HG03521 (cell line): ENCODE results near the gene IL17RA.

Experiments
- ATAC-seq: cut with Tn5 transposase; IDR thresholded peaks from one replicate; pipeline ENCODE4 v1.9.1; 2021; ENCODE audit warnings: mild to moderate bottlenecking, moderate library complexity; ENCODE audit not compliant: unreplicated experiment

The IL17RA gene

GRCh38 chr22:17105143-17106129, 20.6 kb downstream of the IL17RA start:
- no peak for ATAC-seq

DNA sequence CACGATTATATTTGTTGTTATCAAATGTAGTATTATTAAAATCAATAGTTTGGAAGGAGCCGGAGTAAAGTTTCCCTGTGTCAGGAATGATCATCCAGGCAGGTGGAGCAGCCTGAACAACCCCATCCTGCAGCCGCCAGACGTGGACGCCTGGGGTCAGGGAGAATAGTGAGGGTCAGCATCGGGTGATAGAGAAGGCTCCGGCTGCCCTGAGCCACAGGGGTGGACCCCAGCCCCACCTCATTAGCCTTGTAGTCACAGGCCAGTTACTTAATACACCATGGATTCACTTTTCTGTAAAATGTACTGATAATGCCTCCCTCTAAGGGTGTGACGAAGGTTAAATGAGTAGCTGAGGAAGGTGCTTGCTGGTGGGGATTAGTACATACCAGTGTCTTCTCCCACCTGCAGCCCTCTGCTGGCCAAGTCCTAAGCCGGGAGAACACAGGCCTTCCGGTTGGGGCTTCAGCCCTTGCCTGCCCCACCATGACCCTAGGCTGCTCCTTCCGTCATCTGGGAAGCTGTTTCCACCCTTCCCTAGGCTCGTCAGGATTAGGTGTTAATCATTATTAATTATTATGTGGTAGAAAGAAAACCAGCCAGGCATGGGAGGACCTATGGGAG, 21.5 kb downstream of the IL17RA start:
- no peak for ATAC-seq

DNA sequence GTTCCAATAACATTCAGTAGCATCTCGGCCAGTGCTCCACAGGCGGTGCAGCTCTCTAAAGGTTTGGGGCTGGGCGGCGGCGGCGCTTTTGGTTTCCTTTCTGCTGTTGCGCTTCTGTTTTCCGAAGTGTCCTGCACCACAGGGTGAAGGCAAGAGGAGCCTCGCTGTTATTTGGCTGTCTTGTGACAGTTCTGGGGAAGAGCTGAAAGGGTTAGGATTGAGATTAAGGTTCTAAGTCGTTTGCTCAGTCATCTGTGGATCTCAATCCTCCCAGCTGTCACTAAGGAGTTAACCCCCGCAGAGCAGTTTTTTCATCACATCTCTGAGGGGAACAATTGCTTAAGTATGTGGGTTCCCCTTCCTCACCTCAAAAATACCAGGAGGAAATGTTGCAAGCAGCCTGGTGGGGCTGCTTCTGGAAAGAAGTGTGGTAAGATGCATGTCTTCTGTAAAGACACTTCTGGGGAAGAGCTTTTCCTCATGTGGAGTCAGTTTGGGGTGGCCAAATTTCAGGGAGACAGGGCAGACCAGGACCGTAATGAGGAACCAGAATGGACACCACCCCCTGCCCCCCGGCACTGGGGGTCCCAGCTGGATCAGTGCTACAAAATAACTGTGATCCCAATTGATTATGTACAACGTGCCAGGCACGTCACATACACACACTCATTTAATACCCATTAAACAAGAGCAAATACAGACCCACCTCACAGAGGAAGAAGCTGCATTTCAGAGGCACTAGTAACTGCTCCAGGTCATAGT, 22.2 kb downstream of the IL17RA start:
- ATAC-seq: no peak

- no peak for ATAC-seq
Observed at GRCh38 chr22:17107547-17107810, 22.7 kb downstream of the IL17RA start.

DNA sequence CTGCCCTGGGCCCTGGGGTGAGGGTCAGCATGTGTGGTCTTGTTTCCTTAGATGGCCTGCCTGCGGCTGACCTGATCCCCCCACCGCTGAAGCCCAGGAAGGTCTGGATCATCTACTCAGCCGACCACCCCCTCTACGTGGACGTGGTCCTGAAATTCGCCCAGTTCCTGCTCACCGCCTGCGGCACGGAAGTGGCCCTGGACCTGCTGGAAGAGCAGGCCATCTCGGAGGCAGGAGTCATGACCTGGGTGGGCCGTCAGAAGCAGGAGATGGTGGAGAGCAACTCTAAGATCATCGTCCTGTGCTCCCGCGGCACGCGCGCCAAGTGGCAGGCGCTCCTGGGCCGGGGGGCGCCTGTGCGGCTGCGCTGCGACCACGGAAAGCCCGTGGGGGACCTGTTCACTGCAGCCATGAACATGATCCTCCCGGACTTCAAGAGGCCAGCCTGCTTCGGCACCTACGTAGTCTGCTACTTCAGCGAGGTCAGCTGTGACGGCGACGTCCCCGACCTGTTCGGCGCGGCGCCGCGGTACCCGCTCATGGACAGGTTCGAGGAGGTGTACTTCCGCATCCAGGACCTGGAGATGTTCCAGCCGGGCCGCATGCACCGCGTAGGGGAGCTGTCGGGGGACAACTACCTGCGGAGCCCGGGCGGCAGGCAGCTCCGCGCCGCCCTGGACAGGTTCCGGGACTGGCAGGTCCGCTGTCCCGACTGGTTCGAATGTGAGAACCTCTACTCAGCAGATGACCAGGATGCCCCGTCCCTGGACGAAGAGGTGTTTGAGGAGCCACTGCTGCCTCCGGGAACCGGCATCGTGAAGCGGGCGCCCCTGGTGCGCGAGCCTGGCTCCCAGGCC, 23.7 kb downstream of the IL17RA start:
- ATAC-seq: no peak

DNA sequence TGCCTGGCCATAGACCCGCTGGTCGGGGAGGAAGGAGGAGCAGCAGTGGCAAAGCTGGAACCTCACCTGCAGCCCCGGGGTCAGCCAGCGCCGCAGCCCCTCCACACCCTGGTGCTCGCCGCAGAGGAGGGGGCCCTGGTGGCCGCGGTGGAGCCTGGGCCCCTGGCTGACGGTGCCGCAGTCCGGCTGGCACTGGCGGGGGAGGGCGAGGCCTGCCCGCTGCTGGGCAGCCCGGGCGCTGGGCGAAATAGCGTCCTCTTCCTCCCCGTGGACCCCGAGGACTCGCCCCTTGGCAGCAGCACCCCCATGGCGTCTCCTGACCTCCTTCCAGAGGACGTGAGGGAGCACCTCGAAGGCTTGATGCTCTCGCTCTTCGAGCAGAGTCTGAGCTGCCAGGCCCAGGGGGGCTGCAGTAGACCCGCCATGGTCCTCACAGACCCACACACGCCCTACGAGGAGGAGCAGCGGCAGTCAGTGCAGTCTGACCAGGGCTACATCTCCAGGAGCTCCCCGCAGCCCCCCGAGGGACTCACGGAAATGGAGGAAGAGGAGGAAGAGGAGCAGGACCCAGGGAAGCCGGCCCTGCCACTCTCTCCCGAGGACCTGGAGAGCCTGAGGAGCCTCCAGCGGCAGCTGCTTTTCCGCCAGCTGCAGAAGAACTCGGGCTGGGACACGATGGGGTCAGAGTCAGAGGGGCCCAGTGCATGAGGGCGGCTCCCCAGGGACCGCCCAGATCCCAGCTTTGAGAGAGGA, 24.5 kb downstream of the IL17RA start:
- no peak for ATAC-seq

- no peak for ATAC-seq
Observed at GRCh38 chr22:17109976-17110375, 25.2 kb downstream of the IL17RA start.

DNA sequence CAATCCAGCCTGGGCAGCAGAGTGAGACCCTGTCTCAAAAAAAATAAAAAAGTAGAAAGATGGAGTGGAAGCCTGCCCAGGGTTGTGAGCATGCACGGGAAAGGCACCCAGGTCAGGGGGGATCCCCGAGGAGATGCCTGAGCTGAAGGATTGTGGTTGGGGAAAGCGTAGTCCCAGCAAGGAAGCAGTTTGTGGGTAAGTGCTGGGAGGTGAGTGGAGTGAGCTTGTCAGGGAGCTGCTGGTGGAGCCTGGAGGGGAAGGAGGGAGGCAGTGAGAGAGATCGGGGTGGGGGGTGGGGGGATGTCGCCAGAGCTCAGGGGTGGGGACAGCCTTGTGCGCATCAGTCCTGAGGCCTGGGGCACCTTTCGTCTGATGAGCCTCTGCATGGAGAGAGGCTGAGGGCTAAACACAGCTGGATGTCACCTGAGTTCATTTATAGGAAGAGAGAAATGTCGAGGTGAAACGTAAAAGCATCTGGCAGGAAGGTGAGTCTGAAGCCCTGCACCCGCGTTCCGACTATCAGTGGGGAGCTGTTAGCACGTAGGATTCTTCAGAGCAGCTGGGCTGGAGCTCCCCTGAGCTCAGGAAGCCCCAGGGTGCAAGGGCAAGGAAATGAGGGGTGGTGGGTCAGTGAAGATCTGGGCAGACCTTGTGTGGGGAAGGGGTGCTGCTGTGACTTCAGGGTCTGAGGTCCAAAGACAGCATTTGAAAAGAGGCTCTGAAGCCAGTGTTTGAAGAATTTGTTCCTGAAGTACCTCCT, 26.2 kb downstream of the IL17RA start:
- no peak for ATAC-seq

DNA sequence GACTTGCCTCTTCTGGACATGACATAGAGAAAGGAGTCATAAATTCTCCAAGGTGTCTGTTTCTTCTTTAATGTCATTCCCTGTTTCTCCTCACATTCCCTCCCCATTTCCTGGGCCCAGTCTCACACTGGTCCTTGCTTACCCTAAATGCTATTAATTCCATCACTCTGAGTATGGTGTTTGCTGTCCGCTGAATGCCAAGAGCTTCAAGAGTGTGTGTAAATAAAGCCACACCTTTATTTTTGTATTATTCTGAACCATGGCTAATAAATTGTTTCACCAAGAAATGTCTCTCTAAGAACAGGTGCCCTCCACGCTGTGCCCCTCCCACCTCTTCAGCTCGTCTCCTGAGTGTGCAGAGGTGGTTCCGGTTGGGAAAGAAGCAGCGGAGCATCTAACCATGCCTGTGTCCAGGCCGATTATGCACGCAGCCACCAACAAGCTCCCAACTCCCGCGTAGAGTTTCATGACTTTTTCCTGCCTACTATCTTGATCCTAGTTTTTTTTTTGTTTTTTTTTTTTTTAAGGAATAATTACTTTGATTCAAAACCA, 27.8 kb downstream of the IL17RA start:
- no peak for ATAC-seq

GRCh38 chr22:17113600-17113999, 28.8 kb downstream of the IL17RA start:
- no peak for ATAC-seq

- ATAC-seq: no peak
Observed at GRCh38 chr22:17114173-17114897, 29.5 kb downstream of the IL17RA start.

- ATAC-seq: no peak
Observed at GRCh38 chr22:17114898-17115235, 30.1 kb downstream of the IL17RA start.

- ATAC-seq: no peak
Observed at GRCh38 chr22:17115236-17115635, 30.4 kb downstream of the IL17RA start.

GRCh38 chr22:17115945-17116565, 31.3 kb downstream of the IL17RA start:
- ATAC-seq: no peak

DNA sequence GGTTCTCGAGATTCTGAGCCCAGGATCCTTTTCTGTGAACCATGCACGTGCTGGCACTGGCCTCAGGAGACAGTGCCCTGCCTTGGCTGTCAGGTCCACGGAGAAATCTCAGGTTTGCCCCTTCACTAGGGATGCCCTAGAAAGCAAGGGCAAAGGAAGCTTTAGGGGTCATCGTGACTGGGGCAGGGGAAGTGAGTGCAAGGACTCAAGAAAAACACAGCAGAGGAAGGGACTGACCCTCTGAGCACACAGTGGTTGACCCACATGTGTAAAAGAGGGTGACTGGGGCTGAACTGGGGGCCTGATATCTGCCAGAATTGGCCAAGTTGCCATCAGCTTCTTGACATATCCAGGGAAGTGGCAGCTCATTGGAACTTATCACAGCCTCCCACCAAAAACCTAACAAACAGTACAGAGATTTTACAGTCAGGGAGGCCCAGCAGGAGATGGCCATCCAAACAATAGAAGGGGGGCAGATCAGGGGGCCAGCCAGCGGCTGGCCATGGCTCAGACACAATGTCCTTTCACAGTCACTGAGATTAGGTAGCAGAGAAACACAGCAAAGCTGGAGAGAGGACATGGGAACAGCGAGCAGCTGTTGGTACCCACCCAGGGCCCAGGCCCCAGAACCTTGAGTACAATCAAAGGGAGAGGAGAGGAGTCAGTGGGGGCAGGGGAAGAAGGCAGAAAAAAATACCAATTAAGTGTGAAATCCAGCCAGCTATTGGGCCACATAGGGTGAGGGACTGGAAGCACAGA, 32.0 kb downstream of the IL17RA start:
- ATAC-seq: no peak

- ATAC-seq: no peak
Observed at GRCh38 chr22:17117400-17117799, 32.6 kb downstream of the IL17RA start.

DNA sequence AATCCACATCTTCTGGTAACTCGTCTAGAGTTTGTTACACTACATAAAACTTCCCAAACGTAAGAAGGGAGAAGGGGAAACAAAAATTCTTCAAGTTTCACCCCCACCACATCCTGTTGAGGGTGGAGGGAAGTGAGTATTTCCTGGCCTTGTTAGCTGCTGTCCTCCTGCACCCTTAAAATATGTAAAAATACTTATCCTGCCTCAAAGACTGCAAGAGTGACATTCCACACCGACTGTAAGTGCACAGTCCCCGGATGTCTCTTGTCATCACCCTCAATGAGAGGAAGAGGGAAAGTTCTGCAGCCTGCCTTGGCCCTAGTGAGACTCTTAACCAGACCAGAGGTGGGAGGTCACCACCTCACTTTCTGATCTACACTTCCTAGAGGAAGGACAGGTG, 33.1 kb downstream of the IL17RA start:
- ATAC-seq: no peak
